Karpas-422 (cell line): ENCODE results near the gene SIM2. TPM values are rescaled to one million over a fixed set of nuclear protein-coding genes. Genes with fewer than 3 reads are reported as not detected.

Experiments used
- DNase-seq: peaks from one replicate; pipeline ENCODE4 v3.0.0-alpha.2; 2015
- H2AFZ ChIP-seq: fragments of 200-600 bp; sonication (generic); 2 replicates; pipeline ENCODE4 v1.6.1; 2014; ENCODE audit warnings: antibody characterized with exemption, low read length, mixed read lengths
- H3K27ac ChIP-seq: fragments of 200-600 bp; sonication (generic); 2 replicates; pipeline ENCODE4 v1.5.1; 2014; ENCODE audit warnings: mild to moderate bottlenecking, low read length, moderate library complexity
- H3K27me3 ChIP-seq: fragments of 200-600 bp; sonication (generic); 2 replicates; pipeline ENCODE4 v1.6.1; 2014; ENCODE audit warnings: low read length, mixed read lengths
- H3K36me3 ChIP-seq: fragments of 200-600 bp; sonication (generic); 2 replicates; pipeline ENCODE4 v1.6.1; 2014; ENCODE audit warnings: low read length, mixed read lengths; ENCODE audit not compliant: insufficient read depth
- H3K4me1 ChIP-seq: fragments of 200-600 bp; sonication (generic); 2 replicates; pipeline ENCODE4 v1.6.1; 2014; ENCODE audit warnings: mild to moderate bottlenecking, low read length, mixed read lengths
- H3K4me2 ChIP-seq: fragments of 200-600 bp; sonication (generic); 2 replicates; pipeline ENCODE4 v1.6.1; 2014; ENCODE audit warnings: low read length, low read depth, mild to moderate bottlenecking; ENCODE audit not compliant: poor library complexity, severe bottlenecking
- H3K4me3 ChIP-seq: fragments of 200-600 bp; sonication (generic); 2 replicates; pipeline ENCODE4 v1.5.1; 2014; ENCODE audit warnings: mild to moderate bottlenecking, antibody characterized with exemption, low read length, mixed read lengths
- H3K79me2 ChIP-seq: fragments of 200-600 bp; sonication (generic); 2 replicates; pipeline ENCODE4 v1.6.1; 2014; ENCODE audit warnings: mild to moderate bottlenecking, low read length, mixed read lengths
- H3K9ac ChIP-seq: fragments of 200-600 bp; sonication (generic); 2 replicates; pipeline ENCODE4 v1.6.0; 2014; ENCODE audit warnings: low read length
- H3K9me2 ChIP-seq: fragments of 200-600 bp; sonication (generic), shearing (Covaris generic); replicated peaks from 2 replicates; pipeline ENCODE4 v1.6.0; 2014; ENCODE audit warnings: mild to moderate bottlenecking, low read length, moderate library complexity; ENCODE audit not compliant: insufficient read depth
- H3K9me3 ChIP-seq: fragments of 300-700, 200-600 bp; sonication (generic); 2 replicates; pipeline ENCODE4 v1.6.1; 2014; ENCODE audit warnings: low read length, mixed read lengths
- H4K20me1 ChIP-seq: fragments of 200-600 bp; sonication (generic); 2 replicates; pipeline ENCODE4 v1.6.1; 2014; ENCODE audit warnings: mild to moderate bottlenecking, antibody characterized with exemption, low read length, low read depth; ENCODE audit not compliant: insufficient read depth
- total RNA-seq: library from RNA; depleted of rRNA; stranded (reverse); fragments of >200 nt; shearing (Covaris generic); gene quantifications from 2 replicates; pipeline ENCODE4 v1.2.3, GENCODE V29; 2014; ENCODE audit warnings: low replicate concordance

Gene SIM2
- total RNA-seq, 1 experiment from 2014 or later: not detected

DNA sequence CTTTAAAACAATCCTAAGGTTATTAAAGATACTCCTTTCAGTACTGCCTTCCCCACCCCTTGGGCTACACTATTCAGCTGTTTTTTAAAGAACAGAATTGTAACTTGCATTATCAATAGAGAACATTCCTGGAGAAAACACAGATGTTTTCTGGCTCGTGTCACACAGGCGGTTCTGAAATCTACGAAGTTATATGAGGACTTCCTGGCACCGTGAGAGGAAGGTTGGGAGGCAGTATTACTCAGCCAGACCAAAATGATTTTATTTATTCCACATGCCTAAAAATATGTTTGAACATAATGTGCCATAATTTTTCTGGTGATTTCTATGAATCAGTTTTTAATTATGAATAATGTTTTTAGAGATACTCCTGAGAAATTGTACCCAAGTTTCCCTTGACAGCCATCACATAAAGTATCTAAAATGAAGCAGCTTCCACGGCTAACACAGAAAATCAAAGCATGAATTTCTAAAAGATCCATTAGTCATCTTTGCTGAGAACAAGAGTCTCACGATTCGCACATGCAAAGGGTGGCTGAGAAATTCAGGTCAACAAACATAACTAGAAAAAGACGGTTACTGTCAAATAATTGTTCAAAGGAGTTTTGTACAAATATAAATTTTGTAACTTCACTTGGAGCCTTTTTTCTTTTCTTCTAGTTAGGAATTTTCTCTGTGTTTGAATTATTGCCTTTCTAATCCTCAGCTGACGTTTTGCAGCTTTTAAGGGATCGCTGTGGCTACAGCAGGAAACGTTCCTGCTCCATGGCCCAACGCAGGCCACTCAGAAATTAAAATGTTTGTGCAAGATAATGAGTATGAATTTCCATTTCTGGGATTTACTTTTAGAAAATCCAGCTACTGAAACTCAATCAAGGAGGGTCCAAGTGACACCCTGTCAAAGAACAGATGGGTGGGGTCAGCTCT, 8.0 kb upstream of the SIM2 start:
- H3K9me3 ChIP-seq: no peaks in the 10 kb centered on the region
- 0 out of 2 replicates have a peak, but pooled peaks cover 3% of the 10 kb centered on the region for H3K4me1 ChIP-seq
- no peaks in the 10 kb centered on the region for H3K27me3 ChIP-seq
- no peaks in the 10 kb centered on the region for H3K36me3 ChIP-seq
- H2AFZ ChIP-seq: no peak overlapping the region
- no peak overlapping the region for H3K4me3 ChIP-seq
- H3K9me2 ChIP-seq: no peaks in the 10 kb centered on the region
- no peak for DNase-seq
- H3K27ac ChIP-seq: no peak overlapping the region
- no peaks in the 10 kb centered on the region for H3K79me2 ChIP-seq
- no peak overlapping the region for H3K9ac ChIP-seq
- H4K20me1 ChIP-seq: no peaks in the 10 kb centered on the region
- no peak overlapping the region for H3K4me2 ChIP-seq

DNA sequence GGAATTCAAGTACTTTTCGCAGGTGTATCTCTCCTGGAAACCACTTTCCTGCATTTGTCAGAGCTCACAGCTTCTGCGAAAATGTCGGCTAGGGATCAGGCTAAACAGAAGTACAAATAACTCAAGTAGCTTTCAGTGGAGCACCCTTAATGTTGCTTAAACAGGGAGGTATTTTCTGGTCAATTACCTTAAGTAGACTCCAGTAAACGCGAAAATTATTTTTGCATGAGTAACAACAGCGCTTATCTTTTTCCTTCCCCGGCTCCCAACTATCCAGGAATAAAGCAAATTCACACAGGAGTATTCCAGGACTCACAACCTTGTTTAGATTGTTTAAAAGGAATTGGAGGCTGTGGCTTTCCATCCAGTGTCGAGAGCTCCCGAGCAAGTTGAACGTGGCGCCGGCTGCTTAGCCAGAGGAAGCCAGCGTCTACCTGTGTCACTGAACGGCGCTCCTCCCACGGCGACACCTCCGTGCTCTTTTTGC, 7.3 kb upstream of the SIM2 start:
- Histone ChIP-seq H3K9me2 (no peaks in the 10 kb centered on the region), H3K79me2 (no peaks in the 10 kb centered on the region), H3K27me3 (no peaks in the 10 kb centered on the region), H3K9ac (no peak overlapping the region), H3K4me1 (0 out of 2 replicates have a peak, but pooled peaks cover 3% of the 10 kb centered on the region), H3K36me3 (no peaks in the 10 kb centered on the region), H2AFZ (no peak overlapping the region), H3K9me3 (no peaks in the 10 kb centered on the region), H3K4me3 (no peak overlapping the region), H3K27ac (no peak overlapping the region), H4K20me1 (no peaks in the 10 kb centered on the region), H3K4me2 (no peak overlapping the region)
- DNase-seq: no peak

DNA sequence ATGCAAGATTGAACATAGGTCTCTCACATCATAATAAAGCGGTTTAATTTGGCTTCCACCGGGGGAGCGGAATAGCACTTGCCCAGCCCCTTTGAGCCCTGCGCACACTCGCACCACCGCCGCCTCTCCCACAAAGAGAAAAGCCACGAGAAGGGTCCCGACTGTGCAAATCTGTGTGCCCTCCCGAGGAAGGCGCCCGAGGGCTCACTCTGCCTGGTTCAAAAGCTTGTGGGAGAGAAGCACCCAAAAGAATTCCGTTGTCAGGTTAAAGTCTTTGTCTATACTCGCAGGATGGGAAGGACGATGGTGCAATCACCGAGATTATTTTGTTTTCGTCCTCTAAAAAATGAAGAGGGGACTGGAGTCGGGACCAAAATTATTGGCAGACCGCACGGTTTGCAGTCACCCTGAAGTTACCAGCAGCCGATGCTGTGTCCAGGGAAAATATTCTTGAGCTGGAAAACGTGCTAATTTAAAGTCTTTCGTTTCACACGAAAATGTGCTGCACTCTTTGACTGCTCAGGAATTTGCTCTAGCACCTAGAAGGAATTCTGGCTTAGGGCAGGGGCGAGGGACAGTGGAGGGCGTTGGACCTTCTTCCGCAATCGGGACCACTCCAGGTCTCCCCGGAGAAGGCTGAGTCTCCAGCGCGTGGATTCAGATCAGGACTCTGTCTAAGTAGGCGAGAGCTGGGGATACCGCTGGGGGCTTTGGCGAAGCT, 6.6 kb upstream of the SIM2 start:
- H3K4me2 ChIP-seq: no peak overlapping the region
- no peaks in the 10 kb centered on the region for H3K9me2 ChIP-seq
- no peaks in the 10 kb centered on the region for H3K36me3 ChIP-seq
- H3K27me3 ChIP-seq: no peaks in the 10 kb centered on the region
- no peak overlapping the region for H2AFZ ChIP-seq
- H3K4me1 ChIP-seq: 0 out of 2 replicates have a peak, but pooled peaks cover 3% of the 10 kb centered on the region
- H3K79me2 ChIP-seq: no peaks in the 10 kb centered on the region
- no peak overlapping the region for H3K27ac ChIP-seq
- no peaks in the 10 kb centered on the region for H4K20me1 ChIP-seq
- no peak overlapping the region for H3K9ac ChIP-seq
- H3K9me3 ChIP-seq: no peaks in the 10 kb centered on the region
- H3K4me3 ChIP-seq: no peak overlapping the region
- no peak for DNase-seq

DNA sequence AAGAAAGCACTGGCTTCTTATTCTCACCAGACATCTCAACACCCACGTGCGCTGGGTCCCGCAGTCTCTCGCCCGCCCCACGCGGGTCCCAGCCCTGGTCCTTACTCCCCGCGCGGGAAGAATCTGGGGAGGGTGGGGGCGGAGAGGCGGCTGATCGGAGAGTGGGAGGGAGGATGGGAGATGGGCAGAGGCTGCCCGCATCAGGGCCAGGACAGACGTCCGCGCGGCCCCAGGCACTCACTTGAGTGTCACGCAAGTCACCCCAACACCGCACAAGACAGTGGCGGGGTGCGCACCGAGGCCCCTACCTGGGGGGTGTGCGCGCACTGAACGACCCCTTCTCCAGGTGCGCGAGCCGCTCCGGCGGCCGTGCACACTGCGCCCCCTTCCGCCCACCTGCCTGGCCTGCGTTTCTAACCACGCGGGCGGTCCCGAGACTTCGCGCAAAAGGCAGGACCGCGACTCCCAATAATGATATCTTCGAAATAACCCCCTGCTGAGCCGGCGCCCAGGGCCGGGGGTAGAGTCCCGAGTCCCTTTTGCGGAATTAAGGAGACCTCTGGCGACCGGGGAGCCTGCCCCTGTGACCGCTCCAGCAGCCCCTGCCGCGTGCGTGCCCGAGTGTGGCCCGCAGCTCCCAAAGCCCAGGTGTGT, 6.0 kb upstream of the SIM2 start:
- H3K4me2 ChIP-seq: no peak overlapping the region
- no peak overlapping the region for H3K27ac ChIP-seq
- 0 out of 2 replicates have a peak, but pooled peaks cover 3% of the 10 kb centered on the region for H3K4me1 ChIP-seq
- no peaks in the 10 kb centered on the region for H3K36me3 ChIP-seq
- no peaks in the 10 kb centered on the region for H4K20me1 ChIP-seq
- no peak overlapping the region for H3K4me3 ChIP-seq
- no peaks in the 10 kb centered on the region for H3K79me2 ChIP-seq
- H2AFZ ChIP-seq: no peak overlapping the region
- H3K9me3 ChIP-seq: no peaks in the 10 kb centered on the region
- no peaks in the 10 kb centered on the region for H3K27me3 ChIP-seq
- no peaks in the 10 kb centered on the region for H3K9me2 ChIP-seq
- H3K9ac ChIP-seq: no peak overlapping the region
- DNase-seq: no peak

DNA sequence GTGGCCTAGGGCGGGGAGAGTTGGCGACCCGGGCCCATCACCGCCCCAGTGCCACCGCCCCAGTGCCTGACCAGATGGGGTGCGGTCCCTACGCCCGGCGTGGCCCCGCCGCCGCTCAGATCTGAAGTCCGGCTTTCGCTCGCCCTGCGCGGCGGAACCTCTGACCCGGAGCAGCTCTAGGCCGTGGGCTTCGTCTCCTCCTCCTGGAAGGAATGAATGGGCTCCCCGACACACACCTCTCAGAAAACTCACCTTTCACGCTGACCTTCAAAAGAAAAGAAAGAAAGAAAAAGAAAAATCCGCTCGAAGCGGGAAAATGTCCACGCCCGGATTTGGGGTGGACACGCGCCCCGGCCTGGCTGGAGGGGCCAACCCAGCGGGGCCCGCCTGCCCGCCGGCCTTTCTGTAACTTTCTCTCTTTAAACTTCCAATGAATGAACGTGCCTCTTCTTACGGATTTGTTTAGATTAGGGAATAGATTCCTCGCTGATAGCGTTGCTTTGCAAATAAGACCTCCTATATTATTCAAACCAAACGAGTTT, 5.4 kb upstream of the SIM2 start:
- Histone ChIP-seq H2AFZ (no peak overlapping the region), H3K27ac (no peak overlapping the region), H3K36me3 (no peaks in the 10 kb centered on the region), H3K27me3 (no peaks in the 10 kb centered on the region), H3K79me2 (no peaks in the 10 kb centered on the region), H3K9ac (no peak overlapping the region), H3K4me2 (no peak overlapping the region), H4K20me1 (no peaks in the 10 kb centered on the region), H3K4me3 (no peak overlapping the region), H3K9me2 (no peaks in the 10 kb centered on the region), H3K4me1 (0 out of 2 replicates have a peak, but pooled peaks cover 3% of the 10 kb centered on the region), H3K9me3 (no peaks in the 10 kb centered on the region)
- DNase-seq: no peak

DNA sequence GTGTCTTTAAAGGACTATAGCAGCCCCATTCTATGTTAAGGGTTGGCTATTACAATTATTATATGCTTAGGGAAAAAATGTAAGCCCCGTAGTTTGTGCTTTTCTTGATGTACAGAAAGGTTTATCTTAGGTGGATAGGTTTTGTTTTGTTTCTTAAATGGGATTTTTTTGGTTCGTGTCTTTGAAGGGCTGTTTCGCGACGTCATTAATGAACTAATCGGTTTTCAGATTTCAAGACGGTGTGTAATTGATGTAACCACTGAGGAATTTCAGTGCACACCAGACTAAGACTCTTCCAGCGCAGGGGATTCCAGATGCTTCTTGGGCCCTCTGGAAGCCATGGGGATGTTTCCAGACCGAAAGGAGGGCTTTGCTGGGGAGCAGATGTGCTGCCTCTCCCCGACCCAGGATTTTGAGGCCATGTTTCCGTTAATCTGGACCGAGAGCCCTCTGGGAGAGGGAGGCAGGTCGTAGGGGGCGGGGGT, 4.8 kb upstream of the SIM2 start:
- Histone ChIP-seq H3K27ac (no peak overlapping the region), H2AFZ (no peak overlapping the region), H3K9me2 (no peaks in the 10 kb centered on the region), H3K79me2 (no peaks in the 10 kb centered on the region), H3K4me3 (no peak overlapping the region), H3K9ac (no peak overlapping the region), H3K36me3 (no peaks in the 10 kb centered on the region), H4K20me1 (no peaks in the 10 kb centered on the region), H3K4me1 (0 out of 2 replicates have a peak, but pooled peaks cover 2% of the 10 kb centered on the region), H3K4me2 (no peak overlapping the region), H3K27me3 (no peaks in the 10 kb centered on the region), H3K9me3 (no peaks in the 10 kb centered on the region)
- DNase-seq: no peak

DNA sequence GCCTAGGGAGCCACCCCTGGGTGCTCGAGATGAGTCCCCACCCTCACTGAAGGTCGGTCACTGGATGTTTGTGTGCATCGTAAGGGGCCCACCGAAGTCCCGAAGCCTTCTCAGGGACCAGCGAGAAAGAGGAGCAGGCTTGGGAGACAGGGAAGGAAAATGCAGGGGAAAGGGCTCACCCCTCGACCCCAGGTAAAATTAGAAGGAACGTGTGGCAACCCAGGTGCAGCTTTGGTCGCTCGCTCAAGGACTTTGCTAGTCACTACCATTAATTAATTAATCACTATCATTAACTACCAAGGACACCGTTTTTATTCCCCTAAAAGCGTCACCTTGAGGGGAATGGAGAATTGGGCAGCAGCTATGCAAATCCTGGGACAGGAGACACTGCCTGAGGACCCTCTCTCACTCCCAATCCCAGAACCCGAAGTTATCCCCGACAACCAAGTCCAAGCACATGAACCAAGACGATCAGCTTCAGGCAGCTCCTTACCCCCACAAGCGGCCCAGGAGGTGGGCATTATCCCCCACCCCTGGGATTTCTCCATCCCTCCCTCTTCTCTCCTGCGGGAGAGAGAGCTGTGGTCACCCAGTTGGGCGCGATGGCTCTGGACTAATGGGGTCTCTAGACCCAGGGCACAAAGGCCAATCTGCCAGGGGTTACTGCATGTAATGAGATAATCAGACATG, 4.2 kb upstream of the SIM2 start:
- DNase-seq: no peak
- Histone ChIP-seq H2AFZ (no peak overlapping the region), H3K9ac (no peak overlapping the region), H3K27me3 (no peaks in the 10 kb centered on the region), H3K79me2 (no peaks in the 10 kb centered on the region), H4K20me1 (no peaks in the 10 kb centered on the region), H3K4me2 (no peak overlapping the region), H3K9me2 (no peaks in the 10 kb centered on the region), H3K36me3 (no peaks in the 10 kb centered on the region), H3K4me1 (no peaks in the 10 kb centered on the region), H3K27ac (no peak overlapping the region), H3K4me3 (no peak overlapping the region), H3K9me3 (no peaks in the 10 kb centered on the region)
